ENCODE measurements around the gene HOGA1.
"Not testable (repeated sequence)": the region's sequence is repeated elsewhere in the genome, so short reads cannot be mapped to it uniquely, and the experiment has no call there.

The HOGA1 gene

GRCh38 chr10:97555541-97555940 lies 28.6 kb upstream of the HOGA1 start:
- DNase-seq (ENCODE audit: low read depth), result not testable (repeated sequence)

- DNase-seq (ENCODE audit: low read depth), result not testable (repeated sequence)
Measured at GRCh38 chr10:97560731-97561381, 23.3 kb upstream of the HOGA1 start.

- not testable (repeated sequence) for DNase-seq (ENCODE audit: low read depth)
Measured at GRCh38 chr10:97561386-97562077, 22.7 kb upstream of the HOGA1 start.

- DNase-seq (ENCODE audit: low read depth), result not testable (repeated sequence)
Measured at GRCh38 chr10:97562329-97562728, 21.9 kb upstream of the HOGA1 start.

- no peak for DNase-seq (ENCODE audit: low read depth)
Measured at GRCh38 chr10:97563337-97563736, 20.9 kb upstream of the HOGA1 start.

- DNase-seq (ENCODE audit: low read depth), result no peak
Measured at GRCh38 chr10:97564776-97565175, 19.4 kb upstream of the HOGA1 start.

GRCh38 chr10:97566336-97566996 lies 17.7 kb upstream of the HOGA1 start:
- DNase-seq (ENCODE audit: low read depth), result no peak

GRCh38 chr10:97567891-97568290 lies 16.3 kb upstream of the HOGA1 start:
- no peak for DNase-seq (ENCODE audit: low read depth)

- DNase-seq (ENCODE audit: low read depth), result no peak
Measured at GRCh38 chr10:97570146-97570788, 13.9 kb upstream of the HOGA1 start.

- no peak for DNase-seq (ENCODE audit: low read depth)
Measured at GRCh38 chr10:97570789-97571471, 13.3 kb upstream of the HOGA1 start.

- no peak for DNase-seq (ENCODE audit: low read depth)
Measured at GRCh38 chr10:97571622-97572021, 12.6 kb upstream of the HOGA1 start.

- DNase-seq (ENCODE audit: low read depth), result peak; percentile 44
Measured at GRCh38 chr10:97572214-97572989, 11.8 kb upstream of the HOGA1 start, which contains the start of gene ANKRD2. Gene ANKRD2 (plus strand): TSS chr10:97572779. CDS start chr10:97572789, 10 bp downstream.

- DNase-seq (ENCODE audit: low read depth), result no peak
Measured at GRCh38 chr10:97573021-97573420, 11.2 kb upstream of the HOGA1 start.

GRCh38 chr10:97573672-97574071 lies 10.5 kb upstream of the HOGA1 start:
- DNase-seq (ENCODE audit: low read depth), result no peak

GRCh38 chr10:97574374-97575126 lies 9.6 kb upstream of the HOGA1 start:
- DNase-seq (ENCODE audit: low read depth), result no peak

GRCh38 chr10:97575127-97575668 lies 9.0 kb upstream of the HOGA1 start:
- no peak for DNase-seq (ENCODE audit: low read depth)

- DNase-seq (ENCODE audit: low read depth), result not testable (repeated sequence)
Measured at GRCh38 chr10:97576487-97576886, 7.7 kb upstream of the HOGA1 start.

- DNase-seq (ENCODE audit: low read depth), result no peak
Measured at GRCh38 chr10:97577701-97578100, 6.5 kb upstream of the HOGA1 start.

GRCh38 chr10:97578171-97578844 lies 5.9 kb upstream of the HOGA1 start:
- no peak for DNase-seq (ENCODE audit: low read depth)
